UCSD-AML1 (cell line): ENCODE data around the gene ZSCAN4.

ENCODE experiments used
- DNase-seq: peaks from one replicate; lab custom pipeline; 2025; ENCODE audit not compliant: unreplicated experiment; lab: John Stamatoyannopoulos, UW

The ZSCAN4 gene

GRCh38 chr19:57668635-57669034, at the start of gene ZSCAN4:
ZSCAN4 (plus strand) TSS chr19:57668935; CDS start chr19:57676146, 7,211 bp downstream.
- DNase-seq, result no peak

- DNase-seq, result no peak
Observed at GRCh38 chr19:57620673-57621348, 47.9 kb upstream of the ZSCAN4 start.

- DNase-seq, result no peak
Observed at GRCh38 chr19:57623091-57623490, 45.6 kb upstream of the ZSCAN4 start.

- DNase-seq, result peak; percentile 91
Observed at GRCh38 chr19:57632987-57633831, 35.5 kb upstream of the ZSCAN4 start, which contains the start of gene ZNF211. ZNF211 (plus strand) TSS chr19:57633168; CDS start chr19:57633347, 179 bp downstream.

GRCh38 chr19:57633832-57634131, 35.0 kb upstream of the ZSCAN4 start:
- no peak for DNase-seq

- DNase-seq, result no peak
Observed at GRCh38 chr19:57637379-57637778, 31.4 kb upstream of the ZSCAN4 start.

GRCh38 chr19:57641715-57642234, 27.0 kb upstream of the ZSCAN4 start:
- no peak for DNase-seq

GRCh38 chr19:57642396-57643046, 26.2 kb upstream of the ZSCAN4 start:
- no peak for DNase-seq

GRCh38 chr19:57643734-57644133, 25.0 kb upstream of the ZSCAN4 start:
- no peak for DNase-seq

- DNase-seq, result no peak
Observed at GRCh38 chr19:57648331-57649003, 20.3 kb upstream of the ZSCAN4 start.

- no peak for DNase-seq
Observed at GRCh38 chr19:57651654-57651996, 17.1 kb upstream of the ZSCAN4 start.

- DNase-seq, result no peak
Observed at GRCh38 chr19:57653689-57654088, 15.0 kb upstream of the ZSCAN4 start.

GRCh38 chr19:57655443-57655842, 13.3 kb upstream of the ZSCAN4 start:
- DNase-seq, result no peak

GRCh38 chr19:57656346-57656745, 12.4 kb upstream of the ZSCAN4 start:
- DNase-seq, result no peak

GRCh38 chr19:57664269-57665127, 4.2 kb upstream of the ZSCAN4 start:
- DNase-seq, result no peak

- no peak for DNase-seq
Observed at GRCh38 chr19:57665261-57665806, 3.4 kb upstream of the ZSCAN4 start.

GRCh38 chr19:57667228-57667627, 1.5 kb upstream of the ZSCAN4 start:
- no peak for DNase-seq

GRCh38 chr19:57671124-57671895, 2.6 kb downstream of the ZSCAN4 start:
- DNase-seq, result no peak

GRCh38 chr19:57672466-57672865, 3.7 kb downstream of the ZSCAN4 start:
- no peak for DNase-seq
